HEK293 (cell line): ENCODE measurements around the gene STK32A.

Experiments used
- CTCF ChIA-PET: fragments of 350-600 bp; formaldehyde crosslinking; extraction: SDS; loops from one replicate; lab custom pipeline; 2021; ENCODE audit warnings: antibody characterized with exemption; lab: Yijun Ruan, JAX
- POLR2A ChIA-PET: fragments of 300-600 bp; formaldehyde crosslinking; extraction: SDS; loops from one replicate; lab custom pipeline; 2020; ENCODE audit warnings: antibody characterized with exemption, inconsistent platforms; lab: Yijun Ruan, JAX
- H3K27ac ChIP-seq: fragments of 200-500 bp; sonication (Bioruptor generic); 2 replicates; pipeline ENCODE4 v1.5.1; 2014; ENCODE audit warnings: low read depth, low read length, control low read depth, inconsistent platforms; ENCODE audit errors: extremely low read depth
- H3K36me3 ChIP-seq, 2 experiments: fragments of 200-500 bp in 1 of 2; sonication (Bioruptor generic) in 1 of 2; 1 replicate in 1 of 2; 2 replicates in 1 of 2; pipeline ENCODE4 v1.5.1; 2014 to 2017; ENCODE audit warnings: inconsistent platforms in 2 of 2, low read length in 2 of 2; ENCODE audit not compliant: control insufficient read depth in 2 of 2, insufficient read depth in 1 of 2
- H3K4me1 ChIP-seq: fragments of 200-500 bp; sonication (Bioruptor generic); 2 replicates; pipeline ENCODE4 v1.5.1; 2014; ENCODE audit warnings: mild to moderate bottlenecking, low read length, inconsistent platforms; ENCODE audit not compliant: control insufficient read depth, insufficient read depth
- H3K4me3 ChIP-seq: 2 replicates; pipeline ENCODE4 v1.5.1; 2011; ENCODE audit warnings: low read depth, mild to moderate bottlenecking, control low read depth, low read length, moderate library complexity
- H3K9me3 ChIP-seq: fragments of 200-500 bp; sonication (Bioruptor generic); 2 replicates; pipeline ENCODE4 v1.5.1; 2014; ENCODE audit warnings: low read depth, low read length, inconsistent platforms; ENCODE audit not compliant: control insufficient read depth, insufficient read depth
- HOXD13 ChIP-seq: sonication (generic); formaldehyde crosslinking; IDR thresholded peaks from 2 replicates; pipeline ENCODE4 v1.8.0; 2022; ENCODE audit warnings: missing genetic modification reagents, borderline replicate concordance
- SETDB1 ChIP-seq: IDR thresholded peaks from one replicate; pipeline ENCODE4 v1.6.1; 2017; ENCODE audit warnings: mild to moderate bottlenecking, low read length, moderate library complexity, mixed read lengths; ENCODE audit not compliant: insufficient read length
- YY1 ChIP-seq: fragments of 450-650 bp; formaldehyde crosslinking; IDR thresholded peaks from 2 replicates; pipeline ENCODE4 v1.5.1; 2018; ENCODE audit warnings: missing biosample characterization, missing genetic modification characterization
- ZBTB8A ChIP-seq: fragments of 450-650 bp; formaldehyde crosslinking; IDR thresholded peaks from 2 replicates; pipeline ENCODE4 v1.5.1; 2016; ENCODE audit warnings: missing biosample characterization, missing genetic modification characterization
- ZFP41 ChIP-seq: fragments of 450-650 bp; formaldehyde crosslinking; IDR thresholded peaks from 2 replicates; pipeline ENCODE4 v1.5.1; 2016; ENCODE audit warnings: missing biosample characterization, missing genetic modification characterization, borderline replicate concordance
- ZNF175 ChIP-seq: fragments of 450-650 bp; formaldehyde crosslinking; IDR thresholded peaks from 2 replicates; pipeline ENCODE4 v1.5.1; 2016; ENCODE audit warnings: missing biosample characterization, missing genetic modification characterization
- ZNF2 ChIP-seq: fragments of 450-650 bp; formaldehyde crosslinking; IDR thresholded peaks from 2 replicates; pipeline ENCODE4 v1.5.1; 2016; ENCODE audit warnings: missing biosample characterization, missing genetic modification characterization
- ZNF223 ChIP-seq: fragments of 450-650 bp; formaldehyde crosslinking; IDR thresholded peaks from 2 replicates; pipeline ENCODE4 v1.5.1; 2016; ENCODE audit warnings: missing biosample characterization, missing genetic modification characterization
- ZNF239 ChIP-seq: fragments of 450-650 bp; formaldehyde crosslinking; IDR thresholded peaks from 2 replicates; pipeline ENCODE4 v1.5.1; 2016; ENCODE audit warnings: missing biosample characterization, missing genetic modification characterization
- ZNF274 ChIP-seq, 2 experiments: fragments of 200-500 bp in 1 of 2; fragments of 450-650 bp in 1 of 2; sonication (Bioruptor generic) in 1 of 2; formaldehyde crosslinking in 1 of 2; IDR thresholded peaks; 2 replicates each; pipeline versions ENCODE4 v1.5.1 to v1.6.1; 2014 to 2016; ENCODE audit warnings: borderline replicate concordance in 1 of 2, inconsistent platforms in 1 of 2, low read length in 1 of 2, missing biosample characterization in 1 of 2, missing genetic modification characterization in 1 of 2
- ZNF302 ChIP-seq: fragments of 450-650 bp; formaldehyde crosslinking; IDR thresholded peaks from 2 replicates; pipeline ENCODE4 v1.5.1; 2016; ENCODE audit warnings: missing biosample characterization, missing genetic modification characterization, low read depth
- ZNF473 ChIP-seq: fragments of 450-650 bp; formaldehyde crosslinking; IDR thresholded peaks from 2 replicates; pipeline ENCODE4 v1.5.1; 2017; ENCODE audit warnings: missing biosample characterization, missing genetic modification characterization
- ZNF548 ChIP-seq: fragments of 450-650 bp; formaldehyde crosslinking; IDR thresholded peaks from 2 replicates; pipeline ENCODE4 v1.5.1; 2016; ENCODE audit warnings: missing biosample characterization, missing genetic modification characterization
- ZNF629 ChIP-seq: fragments of 450-650 bp; formaldehyde crosslinking; IDR thresholded peaks from 2 replicates; pipeline ENCODE4 v1.5.1; 2017; ENCODE audit warnings: missing biosample characterization, missing genetic modification characterization
- ZNF654 ChIP-seq: fragments of 450-650 bp; formaldehyde crosslinking; IDR thresholded peaks from 2 replicates; pipeline ENCODE4 v1.5.1; 2016; ENCODE audit warnings: low read depth, missing biosample characterization, missing genetic modification characterization
- ZNF670 ChIP-seq: fragments of 450-650 bp; formaldehyde crosslinking; IDR thresholded peaks from 2 replicates; pipeline ENCODE4 v1.5.1; 2016; ENCODE audit warnings: missing biosample characterization, missing genetic modification characterization, low read depth
- ZNF777 ChIP-seq: fragments of 450-650 bp; formaldehyde crosslinking; IDR thresholded peaks from 2 replicates; pipeline ENCODE4 v1.5.1; 2017; ENCODE audit warnings: missing biosample characterization, missing genetic modification characterization, borderline replicate concordance
- ZXDB ChIP-seq: fragments of 450-650 bp; formaldehyde crosslinking; IDR thresholded peaks from 2 replicates; pipeline ENCODE4 v1.5.1; 2016; ENCODE audit warnings: missing biosample characterization, missing genetic modification characterization
- TF ChIP-seq, protein P1 (sequence below): fragments of 450-650 bp; formaldehyde crosslinking; IDR thresholded peaks from 2 replicates; pipeline ENCODE4 v1.5.1; 2017; ENCODE audit warnings: missing biosample characterization, missing genetic modification characterization
- TF ChIP-seq, protein P2 (sequence below): fragments of 450-650 bp; formaldehyde crosslinking; IDR thresholded peaks from 2 replicates; pipeline ENCODE4 v1.5.1; 2016; ENCODE audit warnings: missing biosample characterization, missing genetic modification characterization
- TF ChIP-seq, protein P3 (sequence below): fragments of 450-650 bp; formaldehyde crosslinking; IDR thresholded peaks from 2 replicates; pipeline ENCODE4 v1.5.1; 2017; ENCODE audit warnings: missing biosample characterization, mild to moderate bottlenecking, missing genetic modification characterization, moderate library complexity
- TF ChIP-seq, protein P4 (sequence below): fragments of 450-650 bp; formaldehyde crosslinking; IDR thresholded peaks from 2 replicates; pipeline ENCODE4 v1.5.1; 2016; ENCODE audit warnings: missing biosample characterization, missing genetic modification characterization

STK32A gene

DNA sequence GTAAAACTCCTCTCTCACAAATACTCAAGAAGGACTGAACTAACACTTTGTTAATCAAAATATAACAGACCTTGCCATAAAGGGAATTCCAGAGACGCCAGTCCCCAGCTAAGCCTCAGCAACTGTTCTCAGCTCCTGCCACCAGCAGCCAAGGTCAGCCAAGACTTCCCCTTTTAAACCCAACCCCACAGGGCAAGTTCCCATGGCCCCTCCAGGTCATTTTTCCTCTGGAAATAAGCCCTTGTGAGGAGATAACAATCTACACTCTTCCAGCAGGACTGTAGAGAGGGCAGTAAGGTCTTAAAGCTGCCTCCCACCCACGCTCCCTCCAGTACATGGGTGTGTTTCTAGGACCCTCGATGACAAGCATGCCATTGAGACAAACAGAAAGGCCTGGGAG lies 196.8 kb downstream of the STK32A start (continued):
- TF ChIP-seq, protein P1, sequence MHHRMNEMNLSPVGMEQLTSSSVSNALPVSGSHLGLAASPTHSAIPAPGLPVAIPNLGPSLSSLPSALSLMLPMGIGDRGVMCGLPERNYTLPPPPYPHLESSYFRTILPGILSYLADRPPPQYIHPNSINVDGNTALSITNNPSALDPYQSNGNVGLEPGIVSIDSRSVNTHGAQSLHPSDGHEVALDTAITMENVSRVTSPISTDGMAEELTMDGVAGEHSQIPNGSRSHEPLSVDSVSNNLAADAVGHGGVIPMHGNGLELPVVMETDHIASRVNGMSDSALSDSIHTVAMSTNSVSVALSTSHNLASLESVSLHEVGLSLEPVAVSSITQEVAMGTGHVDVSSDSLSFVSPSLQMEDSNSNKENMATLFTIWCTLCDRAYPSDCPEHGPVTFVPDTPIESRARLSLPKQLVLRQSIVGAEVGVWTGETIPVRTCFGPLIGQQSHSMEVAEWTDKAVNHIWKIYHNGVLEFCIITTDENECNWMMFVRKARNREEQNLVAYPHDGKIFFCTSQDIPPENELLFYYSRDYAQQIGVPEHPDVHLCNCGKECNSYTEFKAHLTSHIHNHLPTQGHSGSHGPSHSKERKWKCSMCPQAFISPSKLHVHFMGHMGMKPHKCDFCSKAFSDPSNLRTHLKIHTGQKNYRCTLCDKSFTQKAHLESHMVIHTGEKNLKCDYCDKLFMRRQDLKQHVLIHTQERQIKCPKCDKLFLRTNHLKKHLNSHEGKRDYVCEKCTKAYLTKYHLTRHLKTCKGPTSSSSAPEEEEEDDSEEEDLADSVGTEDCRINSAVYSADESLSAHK (tag by site-specific recombination) = no peak

DNA sequence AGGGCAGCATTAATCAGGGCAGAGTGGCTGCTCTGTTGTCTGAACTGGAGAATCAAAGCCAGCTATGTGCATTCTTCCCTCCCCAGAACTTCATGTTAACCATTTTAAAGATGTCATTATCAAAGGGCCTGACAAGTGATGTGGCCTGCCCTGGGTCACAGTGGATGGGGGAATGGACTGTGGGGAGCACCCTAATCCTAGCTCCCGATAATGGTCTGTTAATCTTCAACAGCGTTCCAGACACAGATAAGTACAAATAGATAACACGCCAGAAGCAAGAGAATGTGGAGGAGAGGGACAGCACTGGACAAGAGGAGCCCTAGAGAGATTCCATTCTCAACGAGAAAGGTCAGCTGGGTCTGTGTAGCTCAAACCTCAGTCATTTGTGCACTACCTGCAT lies 197.5 kb downstream of the STK32A start:
- no peak overlapping the region for H3K27ac ChIP-seq
- CTCF ChIA-PET = interaction anchor here (0.6 to 1.2 kb wide), 2 partner anchors 10 to 146 kb away, joined by 4 to 5 read pairs; no protein-coding TSS in a partner anchor
- no peaks in the 10 kb centered on the region for H3K9me3 ChIP-seq
- no peak overlapping the region for H3K4me3 ChIP-seq
- POLR2A ChIA-PET = no interaction called here
- TF ChIP-seq ZXDB (tag by site-specific recombination) (no peak), ZNF654 (tag by site-specific recombination) (no peak), ZNF274 (IDR thresholded peaks at IDR 0.05; ENCODE audit: low read length) (no peak), ZNF274 (tag by site-specific recombination; IDR thresholded peaks at IDR 0.05; ENCODE audit: borderline replicate concordance) (no peak), YY1 (tag by site-specific recombination) (no peak), ZNF629 (no peak), ZNF548 (tag by site-specific recombination) (no peak), ZNF777 (tag by site-specific recombination) (no peak), ZNF239 (no peak), ZNF223 (tag by site-specific recombination) (no peak), ZNF175 (tag by site-specific recombination) (no peak), ZNF670 (tag by site-specific recombination) (no peak), ZNF302 (tag by site-specific recombination) (no peak), SETDB1 (no peak), ZNF2 (no peak), HOXD13 (CRISPR knock-in tag) (no peak), ZNF473 (tag by site-specific recombination) (no peak)
- TF ChIP-seq, protein P2, sequence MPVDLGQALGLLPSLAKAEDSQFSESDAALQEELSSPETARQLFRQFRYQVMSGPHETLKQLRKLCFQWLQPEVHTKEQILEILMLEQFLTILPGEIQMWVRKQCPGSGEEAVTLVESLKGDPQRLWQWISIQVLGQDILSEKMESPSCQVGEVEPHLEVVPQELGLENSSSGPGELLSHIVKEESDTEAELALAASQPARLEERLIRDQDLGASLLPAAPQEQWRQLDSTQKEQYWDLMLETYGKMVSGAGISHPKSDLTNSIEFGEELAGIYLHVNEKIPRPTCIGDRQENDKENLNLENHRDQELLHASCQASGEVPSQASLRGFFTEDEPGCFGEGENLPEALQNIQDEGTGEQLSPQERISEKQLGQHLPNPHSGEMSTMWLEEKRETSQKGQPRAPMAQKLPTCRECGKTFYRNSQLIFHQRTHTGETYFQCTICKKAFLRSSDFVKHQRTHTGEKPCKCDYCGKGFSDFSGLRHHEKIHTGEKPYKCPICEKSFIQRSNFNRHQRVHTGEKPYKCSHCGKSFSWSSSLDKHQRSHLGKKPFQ (tag by site-specific recombination) = no peak
- TF ChIP-seq, protein P3, sequence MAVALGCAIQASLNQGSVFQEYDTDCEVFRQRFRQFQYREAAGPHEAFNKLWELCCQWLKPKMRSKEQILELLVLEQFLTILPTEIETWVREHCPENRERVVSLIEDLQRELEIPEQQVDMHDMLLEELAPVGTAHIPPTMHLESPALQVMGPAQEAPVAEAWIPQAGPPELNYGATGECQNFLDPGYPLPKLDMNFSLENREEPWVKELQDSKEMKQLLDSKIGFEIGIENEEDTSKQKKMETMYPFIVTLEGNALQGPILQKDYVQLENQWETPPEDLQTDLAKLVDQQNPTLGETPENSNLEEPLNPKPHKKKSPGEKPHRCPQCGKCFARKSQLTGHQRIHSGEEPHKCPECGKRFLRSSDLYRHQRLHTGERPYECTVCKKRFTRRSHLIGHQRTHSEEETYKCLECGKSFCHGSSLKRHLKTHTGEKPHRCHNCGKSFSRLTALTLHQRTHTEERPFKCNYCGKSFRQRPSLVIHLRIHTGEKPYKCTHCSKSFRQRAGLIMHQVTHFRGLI (tag by site-specific recombination) = no peak
- H3K4me1 ChIP-seq = no peaks in the 10 kb centered on the region
- H3K36me3 ChIP-seq = no peaks in the 10 kb centered on the region

DNA sequence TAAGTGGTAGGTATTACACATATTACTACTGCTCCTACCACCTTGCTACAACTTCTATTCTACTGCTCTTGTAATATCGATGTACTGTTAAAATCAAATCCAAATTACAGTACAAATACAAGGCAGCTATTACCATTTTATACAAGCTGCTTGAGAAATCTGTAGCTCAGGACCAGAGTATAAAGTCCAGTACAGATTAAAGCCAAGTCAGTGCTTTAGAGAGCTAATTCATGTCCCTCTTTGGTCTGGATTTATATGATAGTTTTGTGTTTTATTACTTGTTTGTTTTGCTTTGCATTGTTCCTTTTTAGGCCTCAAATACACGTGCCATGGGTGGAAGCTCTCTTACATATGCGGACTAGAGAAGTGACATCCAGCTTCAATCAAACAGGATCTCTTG lies 199.2 kb downstream of the STK32A start:
- no peak overlapping the region for H3K27ac ChIP-seq
- CTCF ChIA-PET = interaction anchor here (0.6 to 1.1 kb wide), 4 partner anchors 18 to 145 kb away, joined by 3 read pairs; no protein-coding TSS in a partner anchor
- TF ChIP-seq ZFP41 (tag by site-specific recombination) = no peak
- TF ChIP-seq, protein P4, sequence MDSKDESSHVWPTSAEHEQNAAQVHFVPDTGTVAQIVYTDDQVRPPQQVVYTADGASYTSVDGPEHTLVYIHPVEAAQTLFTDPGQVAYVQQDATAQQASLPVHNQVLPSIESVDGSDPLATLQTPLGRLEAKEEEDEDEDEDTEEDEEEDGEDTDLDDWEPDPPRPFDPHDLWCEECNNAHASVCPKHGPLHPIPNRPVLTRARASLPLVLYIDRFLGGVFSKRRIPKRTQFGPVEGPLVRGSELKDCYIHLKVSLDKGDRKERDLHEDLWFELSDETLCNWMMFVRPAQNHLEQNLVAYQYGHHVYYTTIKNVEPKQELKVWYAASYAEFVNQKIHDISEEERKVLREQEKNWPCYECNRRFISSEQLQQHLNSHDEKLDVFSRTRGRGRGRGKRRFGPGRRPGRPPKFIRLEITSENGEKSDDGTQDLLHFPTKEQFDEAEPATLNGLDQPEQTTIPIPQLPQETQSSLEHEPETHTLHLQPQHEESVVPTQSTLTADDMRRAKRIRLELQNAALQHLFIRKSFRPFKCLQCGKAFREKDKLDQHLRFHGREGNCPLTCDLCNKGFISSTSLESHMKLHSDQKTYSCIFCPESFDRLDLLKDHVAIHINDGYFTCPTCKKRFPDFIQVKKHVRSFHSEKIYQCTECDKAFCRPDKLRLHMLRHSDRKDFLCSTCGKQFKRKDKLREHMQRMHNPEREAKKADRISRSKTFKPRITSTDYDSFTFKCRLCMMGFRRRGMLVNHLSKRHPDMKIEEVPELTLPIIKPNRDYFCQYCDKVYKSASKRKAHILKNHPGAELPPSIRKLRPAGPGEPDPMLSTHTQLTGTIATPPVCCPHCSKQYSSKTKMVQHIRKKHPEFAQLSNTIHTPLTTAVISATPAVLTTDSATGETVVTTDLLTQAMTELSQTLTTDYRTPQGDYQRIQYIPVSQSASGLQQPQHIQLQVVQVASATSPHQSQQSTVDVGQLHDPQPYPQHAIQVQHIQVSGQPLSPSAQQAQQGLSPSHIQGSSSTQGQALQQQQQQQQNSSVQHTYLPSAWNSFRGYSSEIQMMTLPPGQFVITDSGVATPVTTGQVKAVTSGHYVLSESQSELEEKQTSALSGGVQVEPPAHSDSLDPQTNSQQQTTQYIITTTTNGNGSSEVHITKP = no peak
- no peak for TF ChIP-seq ZXDB (tag by site-specific recombination)
- no peak for TF ChIP-seq ZBTB8A (tag by site-specific recombination)

More for the DNA sequence above, 199.2 kb downstream of the STK32A start:
- no peaks in the 10 kb centered on the region for H3K4me1 ChIP-seq
- no peaks in the 10 kb centered on the region for H3K36me3 ChIP-seq
- H3K9me3 ChIP-seq = no peaks in the 10 kb centered on the region
- H3K4me3 ChIP-seq = no peak overlapping the region
- POLR2A ChIA-PET = no interaction called here
